HepG2 (cell line): ENCODE results near the gene MT1M. TPM values are rescaled to one million over a fixed set of nuclear protein-coding genes. Genes with fewer than 3 reads are reported as not detected.

Experiments
- GABPB1 ChIP-seq: IDR thresholded peaks from 2 replicates; pipeline ENCODE4 v1.6.1; 2016; ENCODE audit warnings: mild to moderate bottlenecking, missing genetic modification reagents, moderate library complexity, missing compliant biosample characterization
- HNRNPLL ChIP-seq: fragments of 200-400 bp; formaldehyde crosslinking; IDR thresholded peaks from 2 replicates; pipeline ENCODE4 v1.6.1; 2017; ENCODE audit warnings: mild to moderate bottlenecking, low read depth, low read length; ENCODE audit not compliant: poor library complexity, severe bottlenecking
- MAX ChIP-seq: IDR thresholded peaks from 2 replicates; pipeline ENCODE4 v1.6.1; 2012; ENCODE audit warnings: inconsistent platforms
- NR2F6 ChIP-seq, 2 experiments: IDR thresholded peaks; 2 replicates each; pipeline ENCODE4 v1.6.1; 2016; ENCODE audit warnings: antibody characterized with exemption in 1 of 2, mild to moderate bottlenecking in 1 of 2
- PRDM10 ChIP-seq: sonication (generic); formaldehyde crosslinking; IDR thresholded peaks from 2 replicates; pipeline ENCODE4 v1.4.0; 2020; ENCODE audit warnings: low read depth, missing genetic modification reagents
- RXRB ChIP-seq: IDR thresholded peaks from 2 replicates; pipeline ENCODE4 v1.6.1; 2016; ENCODE audit warnings: borderline replicate concordance, missing genetic modification reagents, missing compliant biosample characterization
- TFAP4 ChIP-seq: sonication (generic); IDR thresholded peaks from 2 replicates; pipeline ENCODE4 v1.6.1; 2016; ENCODE audit warnings: low read depth, borderline replicate concordance
- TGIF2 ChIP-seq: IDR thresholded peaks from 2 replicates; pipeline ENCODE4 v1.6.1; 2016; ENCODE audit warnings: control low read depth, missing compliant biosample characterization
- TRAFD1 ChIP-seq: sonication (generic); formaldehyde crosslinking; IDR thresholded peaks from 2 replicates; pipeline ENCODE4 v1.5.1; 2020; ENCODE audit warnings: missing genetic modification reagents, mild to moderate bottlenecking, borderline replicate concordance
- ZBTB2 ChIP-seq: sonication (generic); formaldehyde crosslinking; IDR thresholded peaks from 2 replicates; pipeline ENCODE4 v1.8.0; 2022; ENCODE audit warnings: low read depth, missing genetic modification reagents
- ZNF512B ChIP-seq: sonication (generic); formaldehyde crosslinking; IDR thresholded peaks from 2 replicates; pipeline ENCODE4 v1.5.1; 2020; ENCODE audit warnings: missing genetic modification reagents, mild to moderate bottlenecking, borderline replicate concordance
- ZNF557 ChIP-seq: sonication (generic); formaldehyde crosslinking; IDR thresholded peaks from 2 replicates; pipeline ENCODE4 v1.4.0; 2020; ENCODE audit warnings: missing genetic modification reagents
- ZNF749 ChIP-seq: sonication (generic); formaldehyde crosslinking; IDR thresholded peaks from 2 replicates; pipeline ENCODE4 v1.8.0; 2022; ENCODE audit warnings: mild to moderate bottlenecking, missing genetic modification reagents, moderate library complexity, borderline replicate concordance
- ZNF782 ChIP-seq: sonication (generic); formaldehyde crosslinking; IDR thresholded peaks from 2 replicates; pipeline ENCODE4 v1.4.0; 2020; ENCODE audit warnings: missing genetic modification reagents, mild to moderate bottlenecking, borderline replicate concordance
- ZSCAN21 ChIP-seq: sonication (generic); formaldehyde crosslinking; IDR thresholded peaks from 2 replicates; pipeline ENCODE4 v1.8.0; 2022; ENCODE audit warnings: mild to moderate bottlenecking, missing genetic modification reagents, moderate library complexity, borderline replicate concordance
- polyA plus RNA-seq, 8 experiments: library from polyadenylated mRNA; depleted of rRNA in 3 of 8; stranded (reverse) in 7 of 8; unstranded in 1 of 8; fragments of >200 nt; fragmentation: Illumina TruSeq in 4 of 8; extraction: Trizol in 4 of 8; gene quantifications; 2 replicates each; pipeline versions ENCODE4 v1.2.1 to v1.2.3, GENCODE V29; 2011 to 2016; ENCODE audit warnings: low read depth in 4 of 8, missing spikeins in 1 of 8, mixed read lengths in 1 of 8; ENCODE audit not compliant: insufficient read depth in 1 of 8
- total RNA-seq, 5 experiments: library from RNA; depleted of rRNA; stranded (reverse); fragments of >200 nt; fragmentation: Illumina TruSeq; extraction: Trizol; gene quantifications; 2 replicates each; pipeline ENCODE4 v1.2.3, GENCODE V29; 2016; ENCODE audit warnings: low read depth in 1 of 5

The MT1M gene
- total and polyA plus RNA-seq, 2 of the 13 experiments (the other 11 are each of a cell fraction or from before 2014, with no cell fraction given) = 4.6 TPM; not detected in 1

GRCh38 chr16:56647641-56648431 is 15.4 kb downstream of the MT1M start (continued):
- TF ChIP-seq TRAFD1 (CRISPR knock-in tag) (no peak), TFAP4 (no peak), MAX (peak; percentile 67), ZNF557 (CRISPR knock-in tag) (no peak), NR2F6 (IDR thresholded peaks at IDR 0.05) (peak; percentile 38; the same call in 1 of the 2 replicates), NR2F6 (CRISPR knock-in tag; IDR thresholded peaks at IDR 0.05) (peak; percentile 60; the same call in 1 of the 2 replicates), ZNF782 (CRISPR knock-in tag) (no peak), ZBTB2 (CRISPR knock-in tag) (no peak), TGIF2 (CRISPR knock-in tag) (no peak), RXRB (0 out of 2 replicates have a peak, but pooled peaks have one; percentile 24), HNRNPLL (peak; percentile 86), ZNF512B (CRISPR knock-in tag) (0 out of 2 replicates have a peak, but pooled peaks have one; percentile 52), ZNF749 (CRISPR knock-in tag) (no peak), GABPB1 (CRISPR knock-in tag) (peak; percentile 41; the same call in 1 of the 2 replicates), ZSCAN21 (CRISPR knock-in tag) (peak; percentile 26; the same call in 1 of the 2 replicates), PRDM10 (CRISPR knock-in tag) (no peak)
